ENCODE results near the gene HTR4.

The HTR4 gene

GRCh38 chr5:148641735-148642134, 12.6 kb downstream of the HTR4 start:
- Histone ChIP-seq H3K4me2 (ENCODE audit: low read depth, low read length, poor library complexity, severe bottlenecking) (no peak overlapping the region), H3K36me3 (ENCODE audit: insufficient read depth, low read length) (no peaks in the 10 kb centered on the region), H4K20me1 (ENCODE audit: insufficient read depth, low read length, poor library complexity, severe bottlenecking) (no peaks in the 10 kb centered on the region), H3F3A (ENCODE audit: low read depth) (no peaks in the 10 kb centered on the region), H2AFZ (ENCODE audit: low read length) (no peak overlapping the region), H3K9me2 (replicated peaks; ENCODE audit: low read depth, low read length) (no peaks in the 10 kb centered on the region), H3K9ac (ENCODE audit: low read depth, low read length, poor library complexity, severe bottlenecking) (no peak overlapping the region), H3K27me3 (ENCODE audit: insufficient read depth, low read length, poor library complexity, severe bottlenecking) (no peaks in the 10 kb centered on the region), H3K4me1 (ENCODE audit: insufficient read depth, low read length, poor library complexity, severe bottlenecking) (no peaks in the 10 kb centered on the region), H3K79me2 (ENCODE audit: insufficient read depth, low read length) (no peaks in the 10 kb centered on the region), H3K4me3 (ENCODE audit: low read length, poor library complexity, severe bottlenecking) (no peak overlapping the region), H3K9me3 (ENCODE audit: insufficient read depth, low read depth, low read length) (no peaks in the 10 kb centered on the region)
- TF ChIP-seq CTCF (conservative IDR thresholded peaks at IDR 0.05; ENCODE audit: low read length), result no peak
- no peak for TF ChIP-seq EZH2phosphoT487 (IDR thresholded peaks at IDR 0.05; ENCODE audit: borderline replicate concordance)

- Histone ChIP-seq H2AFZ (ENCODE audit: low read length) (no peak overlapping the region), H3K27me3 (ENCODE audit: insufficient read depth, low read length, poor library complexity, severe bottlenecking) (no peaks in the 10 kb centered on the region), H3K79me2 (ENCODE audit: insufficient read depth, low read length) (no peaks in the 10 kb centered on the region), H3K9me3 (ENCODE audit: insufficient read depth, low read depth, low read length) (no peaks in the 10 kb centered on the region), H3K36me3 (ENCODE audit: insufficient read depth, low read length) (no peaks in the 10 kb centered on the region), H3K9me2 (replicated peaks; ENCODE audit: low read depth, low read length) (no peaks in the 10 kb centered on the region), H3K4me3 (ENCODE audit: low read length, poor library complexity, severe bottlenecking) (no peak overlapping the region), H3K4me1 (ENCODE audit: insufficient read depth, low read length, poor library complexity, severe bottlenecking) (no peaks in the 10 kb centered on the region), H4K20me1 (ENCODE audit: insufficient read depth, low read length, poor library complexity, severe bottlenecking) (no peaks in the 10 kb centered on the region), H3K9ac (ENCODE audit: low read depth, low read length, poor library complexity, severe bottlenecking) (no peak overlapping the region), H3F3A (ENCODE audit: low read depth) (no peaks in the 10 kb centered on the region), H3K4me2 (ENCODE audit: low read depth, low read length, poor library complexity, severe bottlenecking) (no peak overlapping the region)
- TF ChIP-seq CTCF (conservative IDR thresholded peaks at IDR 0.05; ENCODE audit: low read length), result no peak
- no peak for TF ChIP-seq EZH2phosphoT487 (IDR thresholded peaks at IDR 0.05; ENCODE audit: borderline replicate concordance)
These were observed 13.9 kb downstream of the HTR4 start for GRCh38 chr5:148640471-148640870.

- Histone ChIP-seq H3K9me3 (ENCODE audit: insufficient read depth, low read depth, low read length) (no peaks in the 10 kb centered on the region), H3K4me2 (ENCODE audit: low read depth, low read length, poor library complexity, severe bottlenecking) (no peak overlapping the region), H3K9me2 (replicated peaks; ENCODE audit: low read depth, low read length) (no peaks in the 10 kb centered on the region), H3F3A (ENCODE audit: low read depth) (no peaks in the 10 kb centered on the region), H3K4me1 (ENCODE audit: insufficient read depth, low read length, poor library complexity, severe bottlenecking) (no peaks in the 10 kb centered on the region), H4K20me1 (ENCODE audit: insufficient read depth, low read length, poor library complexity, severe bottlenecking) (no peaks in the 10 kb centered on the region), H3K27me3 (ENCODE audit: insufficient read depth, low read length, poor library complexity, severe bottlenecking) (no peaks in the 10 kb centered on the region), H3K4me3 (ENCODE audit: low read length, poor library complexity, severe bottlenecking) (no peak overlapping the region), H3K79me2 (ENCODE audit: insufficient read depth, low read length) (no peaks in the 10 kb centered on the region), H3K36me3 (ENCODE audit: insufficient read depth, low read length) (no peaks in the 10 kb centered on the region), H3K9ac (ENCODE audit: low read depth, low read length, poor library complexity, severe bottlenecking) (no peak overlapping the region), H2AFZ (ENCODE audit: low read length) (no peak overlapping the region)
- TF ChIP-seq EZH2phosphoT487 (IDR thresholded peaks at IDR 0.05; ENCODE audit: borderline replicate concordance), result no peak
- no peak for TF ChIP-seq CTCF (conservative IDR thresholded peaks at IDR 0.05; ENCODE audit: low read length)
These were observed 15.2 kb downstream of the HTR4 start for GRCh38 chr5:148639081-148639480.
